H1 (cell line): ENCODE results near the gene GZMA.

Experiments
- ATF2 ChIP-seq: IDR thresholded peaks from 2 replicates; pipeline ENCODE4 v1.6.1; 2012; ENCODE audit warnings: low read length, inconsistent platforms
- CEBPB ChIP-seq: IDR thresholded peaks from 2 replicates; pipeline ENCODE4 v1.6.1; 2012; ENCODE audit warnings: low read depth, low read length
- CREB1 ChIP-seq: IDR thresholded peaks from 2 replicates; pipeline ENCODE4 v1.6.1; 2012; ENCODE audit warnings: inconsistent platforms
- MAX ChIP-seq: IDR thresholded peaks from 2 replicates; pipeline ENCODE4 v1.6.1; 2012; ENCODE audit warnings: inconsistent platforms
- POLR2A ChIP-seq, 2 experiments: IDR thresholded peaks; 1 replicate in 1 of 2; 2 replicates in 1 of 2; pipeline ENCODE4 v1.6.1; 2011; ENCODE audit warnings: low read depth in 2 of 2, low read length in 2 of 2, mild to moderate bottlenecking in 2 of 2; ENCODE audit errors: control extremely low read depth in 1 of 2
- POLR2AphosphoS5 ChIP-seq: IDR thresholded peaks from 2 replicates; pipeline ENCODE4 v1.6.1; 2011; ENCODE audit warnings: low read depth, low read length
- RFX5 ChIP-seq: IDR thresholded peaks from 2 replicates; pipeline ENCODE4 v1.6.1; 2011; ENCODE audit warnings: low read depth, low read length, improper control_type of control experiment, borderline replicate concordance
- TF ChIP-seq, protein P1 (sequence below), 3 experiments: IDR thresholded peaks; 1 replicate in 2 of 3; 2 replicates in 1 of 3; pipeline versions ENCODE4 v1.5.1 to v1.6.1; 2011; ENCODE audit warnings: low read length in 3 of 3, mild to moderate bottlenecking in 3 of 3, inconsistent platforms in 2 of 3, low read depth in 1 of 3, moderate library complexity in 1 of 3; ENCODE audit not compliant: insufficient read depth in 1 of 3; ENCODE audit errors: control extremely low read depth in 1 of 3

GRCh38 chr5:55146080-55146479 lies 43.6 kb downstream of the GZMA start:
- TF ChIP-seq POLR2A (IDR thresholded peaks at IDR 0.05; ENCODE audit: control extremely low read depth in 1 of 2, low read depth in 2 of 2, low read length in 2 of 2), result no peak
- TF ChIP-seq MAX, result no peak
- TF ChIP-seq CEBPB, result no peak
- TF ChIP-seq, protein P1, sequence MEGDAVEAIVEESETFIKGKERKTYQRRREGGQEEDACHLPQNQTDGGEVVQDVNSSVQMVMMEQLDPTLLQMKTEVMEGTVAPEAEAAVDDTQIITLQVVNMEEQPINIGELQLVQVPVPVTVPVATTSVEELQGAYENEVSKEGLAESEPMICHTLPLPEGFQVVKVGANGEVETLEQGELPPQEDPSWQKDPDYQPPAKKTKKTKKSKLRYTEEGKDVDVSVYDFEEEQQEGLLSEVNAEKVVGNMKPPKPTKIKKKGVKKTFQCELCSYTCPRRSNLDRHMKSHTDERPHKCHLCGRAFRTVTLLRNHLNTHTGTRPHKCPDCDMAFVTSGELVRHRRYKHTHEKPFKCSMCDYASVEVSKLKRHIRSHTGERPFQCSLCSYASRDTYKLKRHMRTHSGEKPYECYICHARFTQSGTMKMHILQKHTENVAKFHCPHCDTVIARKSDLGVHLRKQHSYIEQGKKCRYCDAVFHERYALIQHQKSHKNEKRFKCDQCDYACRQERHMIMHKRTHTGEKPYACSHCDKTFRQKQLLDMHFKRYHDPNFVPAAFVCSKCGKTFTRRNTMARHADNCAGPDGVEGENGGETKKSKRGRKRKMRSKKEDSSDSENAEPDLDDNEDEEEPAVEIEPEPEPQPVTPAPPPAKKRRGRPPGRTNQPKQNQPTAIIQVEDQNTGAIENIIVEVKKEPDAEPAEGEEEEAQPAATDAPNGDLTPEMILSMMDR (IDR thresholded peaks at IDR 0.05; ENCODE audit: control extremely low read depth in 1 of 3, insufficient read depth in 1 of 3, low read depth in 1 of 3, low read length in 3 of 3), result no peak
- no peak for TF ChIP-seq CREB1
- TF ChIP-seq POLR2AphosphoS5, result no peak
- no peak for TF ChIP-seq RFX5
- TF ChIP-seq ATF2, result no peak
